GM23338 (cell line): ENCODE data around the gene ACSF3. TPM values are rescaled to one million over a fixed set of nuclear protein-coding genes. Genes with fewer than 3 reads are reported as not detected.

Experiments
- ATAC-seq: fragments of 200-7000 bp; cut with Tn5 transposase; 3 replicates; pipeline ENCODE4 v1.9.1; 2020
- DNase-seq: peaks from one replicate; pipeline ENCODE4 v3.0.0-alpha.2; 2015; ENCODE audit warnings: low spot score
- H2AFZ ChIP-seq: fragments of 200-600 bp; sonication (generic); 2 replicates; pipeline ENCODE4 v1.8.0; 2016; ENCODE audit warnings: antibody characterized with exemption, mild to moderate bottlenecking, moderate library complexity
- H3F3A ChIP-seq: fragments of 200-600 bp; sonication (generic); replicated peaks from 2 replicates; pipeline ENCODE4 v1.8.0; 2017; ENCODE audit warnings: antibody characterized with exemption, mixed run types, low read depth
- H3K27ac ChIP-seq: fragments of 200-600 bp; sonication (generic); 2 replicates; pipeline ENCODE4 v1.6.1; 2016; ENCODE audit warnings: low read depth
- H3K27me3 ChIP-seq: fragments of 200-600 bp; sonication (generic); 2 replicates; pipeline ENCODE4 v1.8.0; 2016; ENCODE audit warnings: mild to moderate bottlenecking, mixed run types, moderate library complexity; ENCODE audit not compliant: insufficient read depth
- H3K36me3 ChIP-seq: fragments of 200-600 bp; sonication (generic); 2 replicates; pipeline ENCODE4 v1.8.0; 2016; ENCODE audit warnings: mild to moderate bottlenecking; ENCODE audit not compliant: insufficient read depth
- H3K4me1 ChIP-seq: fragments of 200-600 bp; sonication (generic); 2 replicates; pipeline ENCODE4 v1.8.0; 2016; ENCODE audit warnings: mild to moderate bottlenecking, moderate library complexity; ENCODE audit not compliant: insufficient read depth
- H3K4me2 ChIP-seq: fragments of 200-600 bp; sonication (generic); 2 replicates; pipeline ENCODE4 v1.7.1; 2017; ENCODE audit warnings: mixed run types
- H3K4me3 ChIP-seq: fragments of 200-600 bp; sonication (generic); 2 replicates; pipeline ENCODE4 v1.6.1; 2016; ENCODE audit warnings: mixed run types
- H3K79me2 ChIP-seq: fragments of 200-600 bp; sonication (generic); replicated peaks from 2 replicates; pipeline ENCODE4 v1.8.0; 2017; ENCODE audit warnings: mild to moderate bottlenecking; ENCODE audit not compliant: insufficient read depth
- H3K9me2 ChIP-seq: fragments of 200-600 bp; sonication (generic); 2 replicates; pipeline ENCODE4 v1.8.0; 2017; ENCODE audit not compliant: insufficient read depth
- H4K20me1 ChIP-seq: fragments of 200-600 bp; sonication (generic); replicated peaks from 2 replicates; pipeline ENCODE4 v1.8.0; 2017; ENCODE audit warnings: mild to moderate bottlenecking; ENCODE audit not compliant: insufficient read depth
- H3K27ac Mint-ChIP-seq: 2 replicates; pipeline ENCODE4 v1.8.0; 2020; ENCODE audit warnings: inconsistent platforms, mild to moderate bottlenecking, moderate library complexity, mixed read lengths
- H3K27me3 Mint-ChIP-seq: 3 replicates; pipeline ENCODE4 v1.8.0; 2022; ENCODE audit warnings: low read depth, mild to moderate bottlenecking, moderate library complexity, mixed read lengths, inconsistent platforms; ENCODE audit not compliant: insufficient read depth, poor library complexity
- H3K36me3 Mint-ChIP-seq: 3 replicates; pipeline ENCODE4 v1.8.0; 2021; ENCODE audit warnings: low read depth, mild to moderate bottlenecking, inconsistent platforms, moderate library complexity, mixed read lengths
- H3K4me1 Mint-ChIP-seq: 3 replicates; pipeline ENCODE4 v1.8.0; 2020; ENCODE audit warnings: mild to moderate bottlenecking, inconsistent platforms, mixed read lengths
- H3K4me3 Mint-ChIP-seq: 3 replicates; pipeline ENCODE4 v1.8.0; 2021; ENCODE audit warnings: moderate library complexity, mild to moderate bottlenecking, inconsistent platforms, mixed read lengths
- H3K9me3 Mint-ChIP-seq: 3 replicates; pipeline ENCODE4 v1.8.0; 2020; ENCODE audit warnings: moderate library complexity, mild to moderate bottlenecking, inconsistent platforms, mixed read lengths
- CREB1 ChIP-seq: fragments of 250-450 bp; sonication (Bioruptor Pico); IDR thresholded peaks from 2 replicates; pipeline ENCODE4 v1.5.0; 2020; ENCODE audit warnings: low read depth, mild to moderate bottlenecking, moderate library complexity
- EZH2 ChIP-seq: fragments of 200-600 bp; sonication (generic); IDR thresholded peaks from one replicate; pipeline ENCODE4 v1.8.0; 2017; ENCODE audit warnings: antibody characterized with exemption, mild to moderate bottlenecking, low read depth; ENCODE audit not compliant: unreplicated experiment
- EZH2phosphoT487 ChIP-seq: fragments of 200-600 bp; sonication (generic); IDR thresholded peaks from one replicate; pipeline ENCODE4 v1.8.1; 2018; ENCODE audit warnings: antibody characterized with exemption; ENCODE audit not compliant: unreplicated experiment
- JUNB ChIP-seq: IDR thresholded peaks from one replicate; pipeline ENCODE4 v1.6.1; 2016; ENCODE audit warnings: antibody characterized with exemption; ENCODE audit not compliant: unreplicated experiment
- NANOG ChIP-seq: IDR thresholded peaks from 2 replicates; pipeline ENCODE4 v1.6.1; 2016; ENCODE audit warnings: antibody characterized with exemption, borderline replicate concordance
- POLR2AphosphoS5 ChIP-seq: IDR thresholded peaks from 2 replicates; pipeline ENCODE4 v1.6.1; 2016; ENCODE audit warnings: antibody characterized with exemption, low read depth
- STAT1 ChIP-seq: IDR thresholded peaks from one replicate; pipeline ENCODE4 v1.6.1; 2016; ENCODE audit warnings: antibody characterized with exemption; ENCODE audit not compliant: unreplicated experiment
- ZNF114 ChIP-seq: fragments of 250-450 bp; sonication (Bioruptor Pico); IDR thresholded peaks from 2 replicates; pipeline ENCODE4 v1.5.0; 2020; ENCODE audit warnings: mild to moderate bottlenecking, moderate library complexity
- ZNF331 ChIP-seq: fragments of 250-450 bp; sonication (Bioruptor Pico); IDR thresholded peaks from 2 replicates; pipeline ENCODE4 v1.5.0; 2020; ENCODE audit warnings: low read depth, mild to moderate bottlenecking, moderate library complexity
- polyA plus RNA-seq: library from polyadenylated mRNA; unstranded; fragments of >200 nt; fragmentation: Nextera tagmentation; extraction: Ambion mirVana; gene quantifications from 2 replicates; pipeline ENCODE4 v1.2.1, GENCODE V29; 2016
- total RNA-seq: library from RNA; depleted of rRNA; stranded (reverse); fragments of >200 nt; shearing (Covaris generic); gene quantifications from 2 replicates; pipeline ENCODE4 v1.2.3, GENCODE V29; 2014
- TF ChIP-seq, protein P1 (sequence below): fragments of 250-450 bp; sonication (Bioruptor Pico); IDR thresholded peaks from 2 replicates; pipeline ENCODE4 v1.5.0; 2020; ENCODE audit warnings: mild to moderate bottlenecking, moderate library complexity
- TF ChIP-seq, protein P2 (sequence below): IDR thresholded peaks from 2 replicates; pipeline ENCODE4 v1.6.1; 2016; ENCODE audit warnings: antibody characterized with exemption
- TF ChIP-seq, protein P3 (sequence below): IDR thresholded peaks from one replicate; pipeline ENCODE4 v1.6.1; 2018; ENCODE audit warnings: antibody characterized with exemption; ENCODE audit not compliant: unreplicated experiment
- TF ChIP-seq, protein P4 (sequence below), 2 experiments: fragments of 200-600 bp in 1 of 2; sonication (generic) in 1 of 2; conservative IDR thresholded peaks; 2 replicates each; pipeline versions ENCODE4 v1.5.1 to v1.6.1; 2016 to 2017; ENCODE audit warnings: antibody characterized with exemption in 2 of 2, low read depth in 2 of 2, mild to moderate bottlenecking in 2 of 2, moderate library complexity in 1 of 2

Gene ACSF3
- total and polyA plus RNA-seq, 2 experiments from 2014 or later, result 12.8 to 23.1 TPM

DNA sequence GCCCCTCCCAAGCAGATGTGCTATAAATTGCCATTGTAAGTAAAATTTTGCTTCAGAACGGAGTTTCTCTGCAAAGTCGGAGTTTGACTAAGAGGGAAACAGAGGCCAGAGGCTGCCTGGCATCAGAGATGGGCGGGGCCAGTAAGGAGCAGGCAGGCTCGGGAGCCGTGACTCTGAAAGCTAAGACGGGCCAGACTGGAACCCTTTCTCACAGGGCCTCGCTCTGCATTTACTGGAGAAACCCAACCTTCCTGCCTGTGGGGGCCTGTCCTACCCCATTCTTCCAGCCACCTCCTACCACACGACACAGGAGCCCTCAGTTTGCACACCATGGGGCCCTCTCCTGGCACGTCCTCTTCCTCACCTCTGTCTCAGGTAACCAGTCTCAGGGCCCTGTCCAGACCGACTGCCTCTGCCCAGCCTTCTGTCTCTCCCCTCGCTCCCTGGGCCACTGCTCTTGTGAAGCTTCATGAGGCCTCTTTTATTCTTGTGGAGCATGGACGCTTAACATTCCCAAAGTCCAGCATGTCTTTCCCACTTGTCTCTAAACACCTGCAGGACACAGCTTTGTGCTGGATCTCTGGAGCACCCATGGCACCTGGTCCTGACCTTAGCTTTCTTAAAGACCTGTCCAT, 48.4 kb upstream of the ACSF3 start:
- H3K4me2 ChIP-seq, result no peak overlapping the region
- DNase-seq, result no peak
- no peaks in the 10 kb centered on the region for H3K36me3 ChIP-seq
- no peaks in the 10 kb centered on the region for H3K27me3 ChIP-seq
- H3K27ac ChIP-seq, result no peak overlapping the region
- Mint-ChIP-seq H3K27me3 (peaks cover 4% of the 10 kb centered on the region), H3K4me3 (no peak overlapping the region), H3K27ac (no peak overlapping the region), H3K9me3 (peaks cover 3% of the 10 kb centered on the region; the same call in 1 of the 3 replicates), H3K4me1 (peaks cover 5% of the 10 kb centered on the region; the same call in 2 of the 3 replicates), H3K36me3 (no peaks in the 10 kb centered on the region)
- H2AFZ ChIP-seq, result no peak overlapping the region
- 0 out of 2 replicates have a peak, but pooled peaks cover 5% of the 10 kb centered on the region for H3K4me1 ChIP-seq
- H3F3A ChIP-seq, result no peaks in the 10 kb centered on the region
- H4K20me1 ChIP-seq, result no peaks in the 10 kb centered on the region
- no peak overlapping the region for H3K4me3 ChIP-seq
- ATAC-seq, result no peak
- no peaks in the 10 kb centered on the region for H3K79me2 ChIP-seq
- no peaks in the 10 kb centered on the region for H3K9me2 ChIP-seq
- TF ChIP-seq, protein P1, sequence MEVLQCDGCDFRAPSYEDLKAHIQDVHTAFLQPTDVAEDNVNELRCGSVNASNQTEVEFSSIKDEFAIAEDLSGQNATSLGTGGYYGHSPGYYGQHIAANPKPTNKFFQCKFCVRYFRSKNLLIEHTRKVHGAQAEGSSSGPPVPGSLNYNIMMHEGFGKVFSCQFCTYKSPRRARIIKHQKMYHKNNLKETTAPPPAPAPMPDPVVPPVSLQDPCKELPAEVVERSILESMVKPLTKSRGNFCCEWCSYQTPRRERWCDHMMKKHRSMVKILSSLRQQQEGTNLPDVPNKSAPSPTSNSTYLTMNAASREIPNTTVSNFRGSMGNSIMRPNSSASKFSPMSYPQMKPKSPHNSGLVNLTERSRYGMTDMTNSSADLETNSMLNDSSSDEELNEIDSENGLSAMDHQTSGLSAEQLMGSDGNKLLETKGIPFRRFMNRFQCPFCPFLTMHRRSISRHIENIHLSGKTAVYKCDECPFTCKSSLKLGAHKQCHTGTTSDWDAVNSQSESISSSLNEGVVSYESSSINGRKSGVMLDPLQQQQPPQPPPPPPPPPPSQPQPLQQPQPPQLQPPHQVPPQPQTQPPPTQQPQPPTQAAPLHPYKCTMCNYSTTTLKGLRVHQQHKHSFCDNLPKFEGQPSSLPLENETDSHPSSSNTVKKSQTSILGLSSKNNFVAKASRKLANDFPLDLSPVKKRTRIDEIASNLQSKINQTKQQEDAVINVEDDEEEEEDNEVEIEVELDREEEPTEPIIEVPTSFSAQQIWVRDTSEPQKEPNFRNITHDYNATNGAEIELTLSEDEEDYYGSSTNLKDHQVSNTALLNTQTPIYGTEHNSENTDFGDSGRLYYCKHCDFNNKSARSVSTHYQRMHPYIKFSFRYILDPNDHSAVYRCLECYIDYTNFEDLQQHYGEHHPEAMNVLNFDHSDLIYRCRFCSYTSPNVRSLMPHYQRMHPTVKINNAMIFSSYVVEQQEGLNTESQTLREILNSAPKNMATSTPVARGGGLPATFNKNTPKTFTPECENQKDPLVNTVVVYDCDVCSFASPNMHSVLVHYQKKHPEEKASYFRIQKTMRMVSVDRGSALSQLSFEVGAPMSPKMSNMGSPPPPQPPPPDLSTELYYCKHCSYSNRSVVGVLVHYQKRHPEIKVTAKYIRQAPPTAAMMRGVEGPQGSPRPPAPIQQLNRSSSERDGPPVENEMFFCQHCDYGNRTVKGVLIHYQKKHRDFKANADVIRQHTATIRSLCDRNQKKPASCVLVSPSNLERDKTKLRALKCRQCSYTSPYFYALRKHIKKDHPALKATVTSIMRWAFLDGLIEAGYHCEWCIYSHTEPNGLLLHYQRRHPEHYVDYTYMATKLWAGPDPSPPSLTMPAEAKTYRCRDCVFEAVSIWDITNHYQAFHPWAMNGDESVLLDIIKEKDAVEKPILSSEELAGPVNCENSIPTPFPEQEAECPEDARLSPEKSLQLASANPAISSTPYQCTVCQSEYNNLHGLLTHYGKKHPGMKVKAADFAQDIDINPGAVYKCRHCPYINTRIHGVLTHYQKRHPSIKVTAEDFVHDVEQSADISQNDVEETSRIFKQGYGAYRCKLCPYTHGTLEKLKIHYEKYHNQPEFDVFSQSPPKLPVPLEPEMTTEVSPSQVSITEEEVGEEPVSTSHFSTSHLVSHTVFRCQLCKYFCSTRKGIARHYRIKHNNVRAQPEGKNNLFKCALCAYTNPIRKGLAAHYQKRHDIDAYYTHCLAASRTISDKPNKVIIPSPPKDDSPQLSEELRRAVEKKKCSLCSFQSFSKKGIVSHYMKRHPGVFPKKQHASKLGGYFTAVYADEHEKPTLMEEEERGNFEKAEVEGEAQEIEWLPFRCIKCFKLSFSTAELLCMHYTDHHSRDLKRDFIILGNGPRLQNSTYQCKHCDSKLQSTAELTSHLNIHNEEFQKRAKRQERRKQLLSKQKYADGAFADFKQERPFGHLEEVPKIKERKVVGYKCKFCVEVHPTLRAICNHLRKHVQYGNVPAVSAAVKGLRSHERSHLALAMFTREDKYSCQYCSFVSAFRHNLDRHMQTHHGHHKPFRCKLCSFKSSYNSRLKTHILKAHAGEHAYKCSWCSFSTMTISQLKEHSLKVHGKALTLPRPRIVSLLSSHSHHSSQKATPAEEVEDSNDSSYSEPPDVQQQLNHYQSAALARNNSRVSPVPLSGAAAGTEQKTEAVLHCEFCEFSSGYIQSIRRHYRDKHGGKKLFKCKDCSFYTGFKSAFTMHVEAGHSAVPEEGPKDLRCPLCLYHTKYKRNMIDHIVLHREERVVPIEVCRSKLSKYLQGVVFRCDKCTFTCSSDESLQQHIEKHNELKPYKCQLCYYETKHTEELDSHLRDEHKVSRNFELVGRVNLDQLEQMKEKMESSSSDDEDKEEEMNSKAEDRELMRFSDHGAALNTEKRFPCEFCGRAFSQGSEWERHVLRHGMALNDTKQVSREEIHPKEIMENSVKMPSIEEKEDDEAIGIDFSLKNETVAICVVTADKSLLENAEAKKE (CRISPR knock-in tag), result no peak
- TF ChIP-seq NANOG (no peak), ZNF114 (CRISPR knock-in tag) (no peak), EZH2 (no peak), CREB1 (CRISPR knock-in tag) (no peak), STAT1 (no peak), POLR2AphosphoS5 (no peak), JUNB (no peak), EZH2phosphoT487 (no peak), ZNF331 (CRISPR knock-in tag) (no peak)
- TF ChIP-seq, protein P2, sequence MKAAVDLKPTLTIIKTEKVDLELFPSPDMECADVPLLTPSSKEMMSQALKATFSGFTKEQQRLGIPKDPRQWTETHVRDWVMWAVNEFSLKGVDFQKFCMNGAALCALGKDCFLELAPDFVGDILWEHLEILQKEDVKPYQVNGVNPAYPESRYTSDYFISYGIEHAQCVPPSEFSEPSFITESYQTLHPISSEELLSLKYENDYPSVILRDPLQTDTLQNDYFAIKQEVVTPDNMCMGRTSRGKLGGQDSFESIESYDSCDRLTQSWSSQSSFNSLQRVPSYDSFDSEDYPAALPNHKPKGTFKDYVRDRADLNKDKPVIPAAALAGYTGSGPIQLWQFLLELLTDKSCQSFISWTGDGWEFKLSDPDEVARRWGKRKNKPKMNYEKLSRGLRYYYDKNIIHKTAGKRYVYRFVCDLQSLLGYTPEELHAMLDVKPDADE, result no peak
- TF ChIP-seq, protein P3, sequence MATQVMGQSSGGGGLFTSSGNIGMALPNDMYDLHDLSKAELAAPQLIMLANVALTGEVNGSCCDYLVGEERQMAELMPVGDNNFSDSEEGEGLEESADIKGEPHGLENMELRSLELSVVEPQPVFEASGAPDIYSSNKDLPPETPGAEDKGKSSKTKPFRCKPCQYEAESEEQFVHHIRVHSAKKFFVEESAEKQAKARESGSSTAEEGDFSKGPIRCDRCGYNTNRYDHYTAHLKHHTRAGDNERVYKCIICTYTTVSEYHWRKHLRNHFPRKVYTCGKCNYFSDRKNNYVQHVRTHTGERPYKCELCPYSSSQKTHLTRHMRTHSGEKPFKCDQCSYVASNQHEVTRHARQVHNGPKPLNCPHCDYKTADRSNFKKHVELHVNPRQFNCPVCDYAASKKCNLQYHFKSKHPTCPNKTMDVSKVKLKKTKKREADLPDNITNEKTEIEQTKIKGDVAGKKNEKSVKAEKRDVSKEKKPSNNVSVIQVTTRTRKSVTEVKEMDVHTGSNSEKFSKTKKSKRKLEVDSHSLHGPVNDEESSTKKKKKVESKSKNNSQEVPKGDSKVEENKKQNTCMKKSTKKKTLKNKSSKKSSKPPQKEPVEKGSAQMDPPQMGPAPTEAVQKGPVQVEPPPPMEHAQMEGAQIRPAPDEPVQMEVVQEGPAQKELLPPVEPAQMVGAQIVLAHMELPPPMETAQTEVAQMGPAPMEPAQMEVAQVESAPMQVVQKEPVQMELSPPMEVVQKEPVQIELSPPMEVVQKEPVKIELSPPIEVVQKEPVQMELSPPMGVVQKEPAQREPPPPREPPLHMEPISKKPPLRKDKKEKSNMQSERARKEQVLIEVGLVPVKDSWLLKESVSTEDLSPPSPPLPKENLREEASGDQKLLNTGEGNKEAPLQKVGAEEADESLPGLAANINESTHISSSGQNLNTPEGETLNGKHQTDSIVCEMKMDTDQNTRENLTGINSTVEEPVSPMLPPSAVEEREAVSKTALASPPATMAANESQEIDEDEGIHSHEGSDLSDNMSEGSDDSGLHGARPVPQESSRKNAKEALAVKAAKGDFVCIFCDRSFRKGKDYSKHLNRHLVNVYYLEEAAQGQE, result no peak
- TF ChIP-seq, protein P4, sequence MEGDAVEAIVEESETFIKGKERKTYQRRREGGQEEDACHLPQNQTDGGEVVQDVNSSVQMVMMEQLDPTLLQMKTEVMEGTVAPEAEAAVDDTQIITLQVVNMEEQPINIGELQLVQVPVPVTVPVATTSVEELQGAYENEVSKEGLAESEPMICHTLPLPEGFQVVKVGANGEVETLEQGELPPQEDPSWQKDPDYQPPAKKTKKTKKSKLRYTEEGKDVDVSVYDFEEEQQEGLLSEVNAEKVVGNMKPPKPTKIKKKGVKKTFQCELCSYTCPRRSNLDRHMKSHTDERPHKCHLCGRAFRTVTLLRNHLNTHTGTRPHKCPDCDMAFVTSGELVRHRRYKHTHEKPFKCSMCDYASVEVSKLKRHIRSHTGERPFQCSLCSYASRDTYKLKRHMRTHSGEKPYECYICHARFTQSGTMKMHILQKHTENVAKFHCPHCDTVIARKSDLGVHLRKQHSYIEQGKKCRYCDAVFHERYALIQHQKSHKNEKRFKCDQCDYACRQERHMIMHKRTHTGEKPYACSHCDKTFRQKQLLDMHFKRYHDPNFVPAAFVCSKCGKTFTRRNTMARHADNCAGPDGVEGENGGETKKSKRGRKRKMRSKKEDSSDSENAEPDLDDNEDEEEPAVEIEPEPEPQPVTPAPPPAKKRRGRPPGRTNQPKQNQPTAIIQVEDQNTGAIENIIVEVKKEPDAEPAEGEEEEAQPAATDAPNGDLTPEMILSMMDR (conservative IDR thresholded peaks at IDR 0.05; ENCODE audit: low read depth in 2 of 2), result no peak
